HG03095 (cell line): ENCODE measurements around the gene AHNAK.
"Not testable (repeated sequence)": the region's sequence is repeated elsewhere in the genome, so short reads cannot be mapped to it uniquely, and the experiment has no call there.

Experiments used
- ATAC-seq: cut with Tn5 transposase; IDR thresholded peaks from one replicate; pipeline ENCODE4 v1.9.1; 2021; ENCODE audit warnings: moderate library complexity; ENCODE audit not compliant: unreplicated experiment

The AHNAK gene

GRCh38 chr11:62572431-62572830 lies 25.8 kb upstream of the AHNAK start:
- no peak for ATAC-seq

GRCh38 chr11:62571493-62571892 lies 24.9 kb upstream of the AHNAK start:
- not testable (repeated sequence) for ATAC-seq

- not testable (repeated sequence) for ATAC-seq
Measured at GRCh38 chr11:62570903-62571302, 24.3 kb upstream of the AHNAK start.

DNA sequence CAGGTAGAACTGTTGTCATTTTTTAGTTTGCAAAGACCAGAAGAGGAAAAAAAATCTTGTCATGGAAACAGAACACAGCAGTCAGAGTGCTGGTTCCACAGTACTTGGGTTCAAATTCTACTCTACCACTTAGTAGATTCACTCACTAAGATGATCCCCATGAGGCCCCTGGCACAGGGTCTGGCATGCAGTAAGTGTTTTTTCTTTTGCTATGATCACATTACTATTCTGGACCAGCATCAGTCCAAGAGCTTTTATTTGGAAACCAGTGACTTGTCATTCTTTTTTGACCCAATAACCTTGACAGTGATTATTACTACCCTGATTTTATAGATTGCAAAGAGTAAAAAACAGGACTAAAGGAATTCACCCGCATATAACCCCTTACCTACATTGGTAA lies 23.0 kb upstream of the AHNAK start:
- ATAC-seq = no peak

GRCh38 chr11:62567018-62567633 lies 20.5 kb upstream of the AHNAK start:
- no peak for ATAC-seq

DNA sequence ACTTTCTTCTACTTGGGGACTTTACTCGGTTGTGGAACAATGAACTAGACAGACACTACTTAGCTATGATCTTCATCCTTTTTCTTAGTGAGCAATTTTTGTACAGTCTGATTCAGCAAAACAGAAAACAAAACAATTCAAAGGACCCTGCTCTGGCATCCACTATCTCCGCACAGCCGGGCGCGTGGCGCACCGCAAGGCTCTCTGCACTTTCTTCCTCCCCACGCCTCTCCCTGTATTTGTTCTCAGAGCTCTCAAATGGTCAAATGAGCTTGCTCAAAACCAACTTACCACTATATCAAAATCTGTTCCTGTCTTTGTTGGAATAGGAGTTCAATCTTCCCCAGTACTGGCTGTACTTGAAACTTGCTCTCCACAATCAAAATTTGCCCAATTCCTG lies 19.6 kb upstream of the AHNAK start:
- no peak for ATAC-seq

DNA sequence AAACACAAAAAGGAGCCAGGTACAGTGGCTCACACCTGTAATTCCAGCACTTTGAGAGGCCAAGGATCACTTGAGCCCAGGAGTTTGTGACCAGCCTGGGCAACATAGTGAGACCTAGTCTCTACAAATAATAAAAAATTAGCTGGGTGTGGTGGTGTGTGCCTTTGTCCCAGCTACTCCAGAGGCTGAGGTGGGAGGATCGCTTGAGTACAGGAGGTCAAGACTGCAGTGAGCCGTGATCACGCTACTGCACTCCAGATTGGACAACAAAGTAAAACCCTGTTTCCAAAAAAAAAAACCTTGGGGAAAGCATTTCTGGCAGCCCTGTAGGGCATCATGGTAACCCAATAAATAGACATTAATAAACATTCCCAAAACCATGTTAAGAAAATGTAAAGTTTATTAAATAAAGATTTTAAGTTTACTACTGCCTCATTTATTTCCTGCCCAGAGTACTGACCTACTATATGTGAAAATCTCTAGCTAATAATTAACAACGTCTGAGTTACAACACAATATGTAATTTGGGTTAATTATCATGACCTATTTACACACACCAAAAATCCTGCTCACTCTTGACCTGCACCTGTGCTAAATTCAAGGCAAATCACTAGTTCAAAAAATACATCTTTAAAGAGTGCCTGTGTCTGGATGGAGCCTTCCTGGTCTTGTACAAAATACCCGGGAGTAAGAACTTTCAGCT lies 18.6 kb upstream of the AHNAK start:
- ATAC-seq = no peak

DNA sequence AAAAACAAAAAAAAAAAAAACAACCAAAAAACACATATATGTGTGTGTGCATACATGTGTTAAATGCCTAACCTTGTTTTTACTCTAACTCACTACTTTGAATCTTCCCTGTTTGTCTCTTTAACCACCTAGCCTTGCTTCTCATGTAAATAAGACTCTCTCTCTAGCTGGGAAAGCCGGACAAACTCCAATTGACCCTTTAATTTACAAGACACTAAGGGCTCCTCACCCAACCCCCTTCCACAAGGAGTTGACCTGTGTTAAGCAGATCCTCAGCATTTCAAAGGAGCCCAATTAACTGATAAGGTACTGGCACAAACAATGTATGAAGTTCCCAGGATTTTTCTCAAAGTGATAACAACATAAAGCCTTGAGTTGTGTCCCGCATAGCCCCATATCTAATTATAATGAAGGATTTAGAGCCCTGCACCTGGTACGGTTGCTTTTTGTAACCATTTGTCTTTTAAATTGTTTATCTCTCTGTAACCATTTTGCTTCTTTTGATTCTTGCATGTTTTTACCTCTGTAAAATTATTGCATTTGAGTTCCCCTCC lies 15.1 kb upstream of the AHNAK start:
- ATAC-seq = not testable (repeated sequence)

DNA sequence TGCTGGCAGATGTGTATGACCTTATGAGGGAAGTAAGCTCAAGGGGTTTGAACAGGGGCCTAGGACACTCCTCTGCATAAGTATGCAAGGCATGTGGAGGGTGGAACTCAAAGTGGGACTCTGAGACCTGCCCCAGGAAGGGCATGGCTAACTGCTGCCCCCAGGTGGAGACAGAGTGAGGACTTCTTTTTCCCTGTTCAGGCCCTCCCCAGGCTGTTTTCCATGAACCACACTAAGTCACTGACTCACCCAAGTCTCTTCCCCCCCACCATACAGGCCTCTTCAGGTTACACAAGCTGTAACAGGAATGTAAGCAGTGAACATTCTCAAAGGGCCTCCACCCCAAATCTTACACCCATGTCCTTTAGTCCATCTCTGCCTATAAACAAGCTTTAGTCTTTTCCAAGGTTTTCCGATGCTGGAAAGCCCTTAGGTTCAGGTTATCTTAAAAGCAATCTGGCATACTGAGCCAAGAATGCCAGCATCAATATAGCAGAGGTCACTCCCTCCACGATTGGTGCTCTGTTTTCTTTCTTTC lies 14.0 kb upstream of the AHNAK start:
- ATAC-seq = no peak

DNA sequence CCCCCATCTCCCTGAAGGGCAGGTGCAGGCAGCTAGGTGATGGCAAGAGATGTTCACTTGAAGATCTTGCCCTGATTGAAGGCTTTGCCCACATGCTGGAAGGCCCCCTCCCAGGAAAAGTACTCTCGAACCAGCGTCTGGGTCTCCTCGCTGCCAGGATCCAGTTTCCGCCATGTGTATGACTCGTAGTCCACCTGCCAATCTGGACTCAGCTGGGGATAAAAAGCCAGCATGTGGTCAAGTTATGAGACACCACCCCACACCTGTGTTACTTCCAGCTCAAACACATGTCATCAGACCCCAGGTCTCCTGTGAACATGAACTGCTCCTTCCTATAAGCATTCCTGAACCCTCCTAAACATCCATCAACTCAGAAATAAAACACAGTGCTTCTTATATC lies 13.0 kb upstream of the AHNAK start:
- ATAC-seq = not testable (repeated sequence)

DNA sequence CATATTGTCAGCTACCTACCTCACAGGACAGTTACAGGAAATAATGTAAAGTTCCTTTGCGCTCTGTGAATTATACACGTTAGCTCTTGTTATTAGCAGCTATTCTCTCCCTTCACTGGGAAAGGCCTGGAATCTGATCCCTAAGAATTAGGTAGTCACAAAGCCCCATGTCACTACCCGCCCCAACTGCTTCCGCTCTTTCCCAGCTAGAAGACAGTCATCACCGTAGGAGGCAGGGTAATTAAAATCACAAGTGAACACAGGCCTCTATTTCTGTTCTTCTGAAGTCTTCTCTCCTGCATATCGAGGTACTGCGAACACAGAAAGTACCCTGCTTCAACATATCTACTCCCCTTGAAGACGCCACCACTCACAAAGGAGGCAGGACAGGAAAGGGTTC lies 12.6 kb upstream of the AHNAK start:
- ATAC-seq = no peak

- ATAC-seq = no peak
Measured at GRCh38 chr11:62558669-62559068, 12.1 kb upstream of the AHNAK start.

- peak; percentile 35 for ATAC-seq
Measured at GRCh38 chr11:62556875-62557631, 10.4 kb upstream of the AHNAK start.

DNA sequence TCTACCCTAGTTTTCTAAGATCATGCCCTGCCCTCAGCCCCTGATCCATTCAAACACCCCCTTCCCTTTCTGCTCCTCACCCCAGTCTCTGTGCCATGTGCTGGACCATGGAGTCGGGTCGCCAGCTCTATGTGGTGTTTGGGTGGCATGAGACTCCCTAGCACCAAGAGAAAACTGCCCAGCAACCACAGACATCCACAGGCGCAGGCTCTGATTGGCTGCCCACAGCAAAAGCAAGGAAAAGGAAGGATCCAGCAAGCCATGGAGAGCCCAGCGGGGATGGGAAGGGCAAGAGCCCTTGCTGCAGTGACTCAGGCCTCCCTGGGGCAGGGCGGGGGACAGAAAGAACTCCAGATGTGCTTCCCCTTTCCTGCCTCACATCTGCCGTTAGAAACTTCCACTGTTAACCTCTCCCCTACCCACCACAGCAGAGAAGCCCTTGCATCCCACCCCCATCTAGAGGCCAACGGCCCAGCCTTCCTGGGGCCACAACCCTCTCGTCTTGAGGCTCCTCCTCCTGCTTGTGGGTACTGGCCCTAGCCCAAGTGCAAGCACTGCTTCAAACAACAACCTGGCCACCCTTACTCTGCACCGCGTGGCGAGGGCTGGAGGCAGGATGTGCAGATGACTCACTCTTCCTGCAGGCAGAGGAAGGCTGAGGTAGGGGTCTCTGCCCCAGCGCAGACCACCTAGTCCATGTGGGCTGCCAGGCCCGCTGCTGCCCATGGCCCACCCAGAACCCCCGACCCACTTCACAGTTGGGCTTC lies 9.7 kb upstream of the AHNAK start:
- peak; percentile 30 for ATAC-seq

DNA sequence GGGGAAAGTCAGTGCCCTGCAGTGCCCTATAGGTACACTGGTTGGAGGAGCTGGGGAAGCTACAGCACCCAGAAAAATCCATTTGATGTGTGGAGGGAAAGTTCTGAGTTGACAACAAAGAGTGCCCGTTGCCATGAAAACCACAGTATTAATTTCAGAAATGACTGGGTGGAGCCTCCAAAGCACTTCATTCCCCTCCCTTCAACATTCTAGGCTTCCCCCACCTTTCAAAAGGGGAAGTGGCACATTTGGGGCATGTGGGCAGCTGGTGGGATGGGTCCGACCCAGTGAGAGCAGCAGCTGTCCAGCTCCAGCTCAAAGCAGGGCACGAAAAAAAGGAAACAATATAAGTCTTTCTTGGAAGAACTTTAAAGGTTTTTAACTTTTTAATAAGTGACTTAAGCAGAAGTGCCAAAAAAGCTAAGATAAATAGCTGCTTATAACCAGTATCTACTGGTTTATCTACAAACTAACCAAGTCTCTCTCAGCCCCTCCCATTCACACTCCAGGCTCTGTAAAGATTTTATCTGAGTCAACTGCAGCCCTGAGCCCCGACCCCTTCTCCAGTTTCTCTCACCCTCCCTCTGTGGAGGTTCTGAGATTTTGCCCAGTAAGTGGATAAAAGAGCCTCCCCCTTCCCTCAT lies 9.0 kb upstream of the AHNAK start:
- peak; percentile 27 for ATAC-seq

DNA sequence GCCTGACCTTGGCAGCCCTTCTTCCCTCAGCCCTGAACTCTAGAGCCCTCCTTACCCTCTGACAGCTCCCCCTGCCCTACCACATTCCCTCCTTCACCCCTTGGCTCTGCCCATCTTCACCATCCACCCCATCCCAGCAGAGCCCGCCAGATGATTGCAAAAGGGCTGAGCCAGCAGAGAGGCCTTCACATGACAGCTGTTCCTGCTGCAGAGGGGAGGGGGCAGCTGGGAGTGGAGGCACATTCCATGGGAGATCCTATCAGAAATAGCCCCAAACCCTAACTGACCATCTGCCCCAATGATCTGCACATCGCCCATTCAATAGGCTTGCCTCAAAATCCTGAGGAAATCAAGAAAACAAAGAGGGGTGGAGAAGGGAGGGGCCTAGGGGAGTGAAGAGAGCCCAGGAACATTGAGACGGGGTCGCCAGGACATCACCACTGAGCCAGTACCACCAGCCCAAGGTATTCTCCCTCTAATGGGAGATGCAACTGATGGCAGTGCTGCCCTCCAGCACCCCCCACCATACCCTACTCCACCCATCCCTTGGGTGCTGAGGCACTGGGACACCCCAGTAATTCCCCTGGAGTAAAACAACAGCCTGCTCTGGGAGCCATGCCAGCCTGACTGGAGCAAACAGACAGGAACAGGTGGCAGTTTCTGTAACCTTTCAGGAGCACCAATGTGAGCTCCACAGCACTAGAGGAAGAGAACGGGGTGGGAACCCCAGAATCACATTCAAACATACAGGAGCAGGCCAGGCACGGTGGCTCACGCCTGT lies 8.0 kb upstream of the AHNAK start:
- ATAC-seq = no peak

GRCh38 chr11:62553839-62554361 lies 7.3 kb upstream of the AHNAK start:
- no peak for ATAC-seq

GRCh38 chr11:62553080-62553838 lies 6.7 kb upstream of the AHNAK start:
- ATAC-seq = no peak
